ENCODE data around the gene SOCS3. TPM values are rescaled to one million over a fixed set of nuclear protein-coding genes. Genes with fewer than 3 reads are reported as not detected.
A peak's percentile ranks its signal among the peaks of the same experiment; 100 is the strongest.
"Not testable (repeated sequence)": the region's sequence is repeated elsewhere in the genome, so short reads cannot be mapped to it uniquely, and the experiment has no call there.

SOCS3 gene
- total and polyA plus RNA-seq, 2 experiments from 2014 or later, result 33.3 to 59.0 TPM

DNA sequence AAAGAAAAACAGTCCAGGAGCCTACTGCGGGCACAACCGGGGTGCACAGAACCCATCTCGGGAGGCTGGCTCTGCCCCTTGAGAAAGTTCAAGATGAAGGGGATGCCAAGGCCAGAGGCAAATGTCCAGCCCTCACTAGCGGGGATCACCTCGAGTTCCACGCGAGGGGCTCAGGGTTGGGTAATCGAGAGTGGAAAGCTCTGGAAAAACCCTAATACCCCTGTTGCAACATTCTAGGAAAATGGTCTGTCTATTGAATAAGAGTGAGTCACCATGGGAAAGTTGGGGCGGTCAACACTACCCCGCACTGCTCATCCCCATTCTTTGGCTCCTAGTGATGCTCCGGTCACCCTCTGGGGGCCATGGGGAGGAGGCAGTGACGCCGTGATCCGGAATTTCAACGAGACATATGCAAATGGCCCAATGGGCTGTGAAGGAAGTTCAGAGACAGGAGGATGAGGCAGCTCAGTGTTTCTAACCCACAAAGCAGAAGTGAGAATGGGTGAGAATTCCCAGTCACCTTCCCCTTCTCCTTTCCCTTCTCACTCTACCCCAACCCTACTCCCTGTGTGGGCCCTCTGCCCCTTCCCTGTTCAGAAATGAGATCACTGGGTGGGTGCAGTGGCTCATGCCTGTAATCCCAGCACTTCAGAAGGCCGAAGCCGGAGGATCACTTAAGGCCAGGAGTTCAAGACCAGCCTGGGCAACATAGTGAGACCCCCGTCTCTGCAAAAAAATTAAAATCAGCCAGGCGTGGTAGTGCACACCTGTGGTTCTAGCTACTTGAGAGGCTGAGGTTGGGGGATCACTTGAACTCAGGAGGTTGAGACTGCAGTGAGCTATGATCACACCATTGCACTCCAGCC, 22.4 kb downstream of the SOCS3 start:
- Histone ChIP-seq H3K36me3 (no peaks in the 10 kb centered on the region), H3K27me3 (no peaks in the 10 kb centered on the region), H3K27ac (no peak overlapping the region), H3K4me3 (no peak overlapping the region), H3K9me3 (ENCODE audit: low read depth) (no peaks in the 10 kb centered on the region), H3K4me1 (ENCODE audit: low read depth) (peaks cover 3% of the 10 kb centered on the region)
- peak in 1 of 2 donors; percentile 75 for DNase-seq (ENCODE audit: low read depth in 1 of 2, low spot score in 1 of 2)
- TF ChIP-seq, protein P1, sequence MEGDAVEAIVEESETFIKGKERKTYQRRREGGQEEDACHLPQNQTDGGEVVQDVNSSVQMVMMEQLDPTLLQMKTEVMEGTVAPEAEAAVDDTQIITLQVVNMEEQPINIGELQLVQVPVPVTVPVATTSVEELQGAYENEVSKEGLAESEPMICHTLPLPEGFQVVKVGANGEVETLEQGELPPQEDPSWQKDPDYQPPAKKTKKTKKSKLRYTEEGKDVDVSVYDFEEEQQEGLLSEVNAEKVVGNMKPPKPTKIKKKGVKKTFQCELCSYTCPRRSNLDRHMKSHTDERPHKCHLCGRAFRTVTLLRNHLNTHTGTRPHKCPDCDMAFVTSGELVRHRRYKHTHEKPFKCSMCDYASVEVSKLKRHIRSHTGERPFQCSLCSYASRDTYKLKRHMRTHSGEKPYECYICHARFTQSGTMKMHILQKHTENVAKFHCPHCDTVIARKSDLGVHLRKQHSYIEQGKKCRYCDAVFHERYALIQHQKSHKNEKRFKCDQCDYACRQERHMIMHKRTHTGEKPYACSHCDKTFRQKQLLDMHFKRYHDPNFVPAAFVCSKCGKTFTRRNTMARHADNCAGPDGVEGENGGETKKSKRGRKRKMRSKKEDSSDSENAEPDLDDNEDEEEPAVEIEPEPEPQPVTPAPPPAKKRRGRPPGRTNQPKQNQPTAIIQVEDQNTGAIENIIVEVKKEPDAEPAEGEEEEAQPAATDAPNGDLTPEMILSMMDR (IDR thresholded peaks at IDR 0.05; ENCODE audit: low read depth, low read length), result no peak

DNA sequence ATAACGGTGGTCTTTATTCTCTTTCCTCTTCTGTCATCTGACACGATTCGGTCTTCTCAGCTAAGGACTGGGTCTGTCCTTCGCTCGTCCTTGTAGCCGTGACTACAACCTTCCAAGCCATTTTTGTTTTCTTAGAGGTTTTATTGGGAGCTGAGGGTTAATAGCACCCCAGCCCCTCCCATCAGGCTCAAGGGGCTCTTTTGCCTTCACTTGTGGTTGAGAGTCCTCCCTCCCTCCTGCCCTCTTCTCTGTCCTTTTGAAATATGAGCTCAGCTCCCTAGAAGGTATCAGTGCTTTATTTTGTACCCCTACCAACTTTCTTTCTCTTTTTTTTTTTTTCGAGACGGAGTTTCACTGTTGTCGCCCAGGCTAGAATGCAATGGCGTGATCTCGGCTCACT, 24.7 kb downstream of the SOCS3 start:
- no peak overlapping the region for H3K4me3 ChIP-seq
- H3K9me3 ChIP-seq (ENCODE audit: low read depth), result no peaks in the 10 kb centered on the region
- no peak overlapping the region for H3K27ac ChIP-seq
- DNase-seq (ENCODE audit: low read depth in 1 of 2, low spot score in 1 of 2), result no peak
- no peaks in the 10 kb centered on the region for H3K36me3 ChIP-seq
- TF ChIP-seq, protein P1 (IDR thresholded peaks at IDR 0.05; ENCODE audit: low read depth, low read length), result no peak
- H3K4me1 ChIP-seq (ENCODE audit: low read depth), result no peaks in the 10 kb centered on the region
- H3K27me3 ChIP-seq, result no peaks in the 10 kb centered on the region

DNA sequence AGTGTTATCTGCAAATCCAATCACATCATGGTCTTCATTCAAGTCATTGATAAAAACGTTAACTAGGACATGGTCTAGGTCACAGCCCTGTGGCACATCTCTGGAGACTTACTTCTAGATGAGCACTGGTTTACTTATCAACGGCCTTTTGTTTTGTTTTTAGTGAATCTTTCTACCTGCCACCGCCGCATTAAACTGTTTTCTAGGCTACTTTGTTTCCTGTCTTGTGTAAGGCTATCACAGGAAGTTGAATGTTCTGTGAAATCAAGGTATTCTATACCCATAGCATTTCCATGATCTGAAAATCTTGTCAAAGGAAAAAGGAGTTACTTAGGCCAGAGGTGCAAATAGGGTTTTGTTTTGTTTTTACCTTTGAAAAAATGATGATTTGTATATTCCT, 26.9 kb downstream of the SOCS3 start:
- Histone ChIP-seq H3K27me3 (no peaks in the 10 kb centered on the region), H3K36me3 (no peaks in the 10 kb centered on the region), H3K4me3 (no peak overlapping the region), H3K27ac (no peak overlapping the region), H3K9me3 (ENCODE audit: low read depth) (no peaks in the 10 kb centered on the region), H3K4me1 (ENCODE audit: low read depth) (no peaks in the 10 kb centered on the region)
- DNase-seq (ENCODE audit: low read depth in 1 of 2, low spot score in 1 of 2), result no peak
- TF ChIP-seq, protein P1 (IDR thresholded peaks at IDR 0.05; ENCODE audit: low read depth, low read length), result no peak

DNA sequence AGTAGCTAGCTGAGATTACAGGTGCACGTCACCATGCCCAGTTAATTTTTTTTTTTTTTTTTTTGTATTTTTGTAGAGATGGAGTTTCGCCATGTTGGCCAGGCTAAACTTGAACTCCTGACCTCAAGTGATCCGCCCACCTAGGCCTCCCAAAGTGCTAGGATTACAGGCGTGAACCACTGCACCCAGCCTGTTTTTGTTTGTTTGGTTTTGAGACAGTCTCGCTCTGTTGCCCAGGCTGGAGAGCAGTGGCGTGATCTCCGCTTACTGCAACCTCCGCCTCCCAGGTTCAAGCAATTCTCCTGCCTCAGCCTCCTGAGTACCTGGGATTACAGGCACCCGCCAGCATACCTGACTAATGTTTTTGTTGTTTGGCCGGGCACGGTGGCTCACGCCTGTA, 28.5 kb downstream of the SOCS3 start:
- H3K4me3 ChIP-seq; H3K27me3 ChIP-seq; H3K4me1 ChIP-seq (ENCODE audit: low read depth); H3K27ac ChIP-seq; DNase-seq (ENCODE audit: low read depth in 1 of 2, low spot score in 1 of 2); H3K9me3 ChIP-seq (ENCODE audit: low read depth); H3K36me3 ChIP-seq: not testable (repeated sequence)

DNA sequence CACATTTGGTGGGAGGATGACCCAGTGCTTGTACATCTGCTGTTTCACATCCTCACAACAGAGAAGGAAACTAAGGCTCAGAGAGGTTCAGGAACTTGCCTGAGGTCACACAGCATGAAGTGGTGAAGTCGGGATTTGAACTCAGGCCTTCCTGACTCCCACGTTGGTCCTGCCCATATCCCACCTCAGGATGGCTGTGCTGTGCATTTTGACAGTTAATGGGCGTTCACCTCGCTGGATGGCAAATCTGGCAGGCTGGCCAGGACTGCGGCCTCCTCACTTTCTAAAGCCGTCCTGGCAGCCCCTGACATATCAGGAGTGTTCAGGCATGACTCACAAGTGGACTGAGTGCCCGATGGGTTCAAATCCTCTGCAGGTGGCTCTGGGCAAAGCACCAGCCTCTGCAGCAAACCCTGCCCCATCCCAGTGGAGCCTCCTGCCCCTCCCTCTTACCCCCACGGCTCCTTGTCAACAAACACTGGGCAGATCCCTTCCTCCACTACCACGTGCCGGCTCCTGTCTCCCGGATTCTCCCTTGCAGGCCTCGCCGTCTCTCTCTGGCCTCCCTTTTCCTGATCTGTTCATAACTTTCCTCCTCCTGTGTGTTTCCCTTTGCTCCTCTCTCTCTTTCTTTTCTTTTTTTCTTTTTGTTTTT, 29.2 kb downstream of the SOCS3 start:
- TF ChIP-seq, protein P1 (IDR thresholded peaks at IDR 0.05; ENCODE audit: low read depth, low read length), result no peak
- no peak overlapping the region for H3K27ac ChIP-seq

More for the DNA sequence above, 29.2 kb downstream of the SOCS3 start:
- no peak for DNase-seq (ENCODE audit: low read depth in 1 of 2, low spot score in 1 of 2)
- Histone ChIP-seq H3K36me3 (no peaks in the 10 kb centered on the region), H3K4me1 (ENCODE audit: low read depth) (no peaks in the 10 kb centered on the region), H3K9me3 (ENCODE audit: low read depth) (no peaks in the 10 kb centered on the region), H3K4me3 (no peak overlapping the region), H3K27me3 (no peaks in the 10 kb centered on the region)
